Testis (tissue), 3 donors: Measurements from ENCODE around the gene ATRIP. TPM values are rescaled to one million over a fixed set of nuclear protein-coding genes. Genes with fewer than 3 reads are reported as not detected.

Experiments
- DNase-seq: peaks from one replicate; pipeline ENCODE4 v3.0.0-alpha.2; 2019
- H3K27ac ChIP-seq, 2 donors: fragments of 200-600 bp; sonication (generic); one replicate each; pipeline ENCODE4 v1.5.1; 2019
- H3K27me3 ChIP-seq: fragments of 200-600 bp; sonication (generic); one replicate; pipeline ENCODE4 v1.5.1; 2019
- H3K36me3 ChIP-seq: fragments of 200-600 bp; sonication (generic); one replicate; pipeline ENCODE4 v1.5.1; 2017; ENCODE audit warnings: low read depth; ENCODE audit errors: missing control alignments
- H3K4me1 ChIP-seq: fragments of 200-600 bp; sonication (generic); one replicate; pipeline ENCODE4 v1.5.1; 2019
- H3K4me3 ChIP-seq, 2 donors: fragments of 200-600 bp; sonication (generic); one replicate each; pipeline ENCODE4 v1.5.1; 2017 to 2019
- H3K9me3 ChIP-seq: fragments of 200-600 bp; sonication (generic); one replicate; pipeline ENCODE4 v1.5.1; 2017
- POLR2A ChIP-seq: fragments of 450-650 bp; IDR thresholded peaks from one replicate; pipeline ENCODE4 v1.6.1; 2017; ENCODE audit warnings: antibody characterized with exemption, mild to moderate bottlenecking, moderate library complexity
- WGBS, 2 donors: methylation state at CpG; one replicate each; pipeline ENCODE4 v1.1.5; 2018; 5-methylcytosine and 5-hydroxymethylcytosine counted together
- intact Hi-C: fragments of 100-400 bp; cut with DNase I; formaldehyde crosslinking; loops from one replicate; pipeline ENCODE4 v1.15.1; 2023; ENCODE audit warnings: low total_unique reads
- polyA plus RNA-seq: library from polyadenylated mRNA; stranded (reverse); fragments of 350-450 nt; fragmentation: Illumina TruSeq; extraction: RNeasy Lipid Tissue Mini Kit (QIAGEN cat#74804); gene quantifications from one replicate; pipeline ENCODE4 v1.2.3, GENCODE V29; 2014; ENCODE audit warnings: low read depth, low replicate concordance; ENCODE audit not compliant: insufficient read depth
- total RNA-seq, 2 donors: library from RNA; depleted of rRNA; stranded (reverse); fragments of >200 nt; gene quantifications; one replicate each; pipeline ENCODE4 v1.2.3, GENCODE V29; 2016
- TF ChIP-seq, protein P1 (sequence below), 3 experiments: fragments of 450-650 bp in 2 of 3; fragments of 200-600 bp in 1 of 3; sonication (generic) in 1 of 3; IDR thresholded peaks; one replicate each; pipeline ENCODE4 v1.5.1; 2016 to 2019; ENCODE audit warnings: antibody characterized with exemption in 3 of 3, mild to moderate bottlenecking in 2 of 3, moderate library complexity in 1 of 3

ATRIP gene
- total and polyA plus RNA-seq, 3 donors from 2014 or later, result 25.0 to 56.5 (median 26.3) TPM

DNA sequence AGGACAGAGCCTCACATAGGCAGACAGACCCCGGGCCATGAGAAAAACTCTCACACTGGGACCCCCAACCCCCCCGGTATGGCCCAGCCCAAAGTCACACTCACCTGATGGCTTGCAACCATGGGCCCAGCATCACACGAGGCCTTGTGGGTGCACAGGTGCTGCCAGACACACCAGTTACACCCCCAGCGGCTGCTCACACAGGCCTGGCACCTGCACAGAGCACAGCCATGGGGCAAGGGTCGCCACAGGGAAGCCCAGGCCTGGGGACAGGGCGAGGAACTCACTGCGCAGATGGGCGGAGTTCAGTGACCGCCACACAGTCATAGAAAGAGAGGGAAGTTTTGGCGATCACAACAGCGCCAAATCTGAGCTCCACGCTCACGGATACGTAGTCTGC is 26.0 kb upstream of the ATRIP start:
- intact Hi-C loops, result no loop called here
- peaks cover 10% of the 10 kb centered on the region for H3K4me1 ChIP-seq
- no peak overlapping the region for H3K27ac ChIP-seq
- no peaks in the 10 kb centered on the region for H3K27me3 ChIP-seq
- TF ChIP-seq POLR2A, result no peak
- TF ChIP-seq, protein P1, sequence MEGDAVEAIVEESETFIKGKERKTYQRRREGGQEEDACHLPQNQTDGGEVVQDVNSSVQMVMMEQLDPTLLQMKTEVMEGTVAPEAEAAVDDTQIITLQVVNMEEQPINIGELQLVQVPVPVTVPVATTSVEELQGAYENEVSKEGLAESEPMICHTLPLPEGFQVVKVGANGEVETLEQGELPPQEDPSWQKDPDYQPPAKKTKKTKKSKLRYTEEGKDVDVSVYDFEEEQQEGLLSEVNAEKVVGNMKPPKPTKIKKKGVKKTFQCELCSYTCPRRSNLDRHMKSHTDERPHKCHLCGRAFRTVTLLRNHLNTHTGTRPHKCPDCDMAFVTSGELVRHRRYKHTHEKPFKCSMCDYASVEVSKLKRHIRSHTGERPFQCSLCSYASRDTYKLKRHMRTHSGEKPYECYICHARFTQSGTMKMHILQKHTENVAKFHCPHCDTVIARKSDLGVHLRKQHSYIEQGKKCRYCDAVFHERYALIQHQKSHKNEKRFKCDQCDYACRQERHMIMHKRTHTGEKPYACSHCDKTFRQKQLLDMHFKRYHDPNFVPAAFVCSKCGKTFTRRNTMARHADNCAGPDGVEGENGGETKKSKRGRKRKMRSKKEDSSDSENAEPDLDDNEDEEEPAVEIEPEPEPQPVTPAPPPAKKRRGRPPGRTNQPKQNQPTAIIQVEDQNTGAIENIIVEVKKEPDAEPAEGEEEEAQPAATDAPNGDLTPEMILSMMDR (IDR thresholded peaks at IDR 0.05), result no peak
- no peak for DNase-seq
- no peaks in the 10 kb centered on the region for H3K36me3 ChIP-seq
- WGBS, 2 donors, result 95 to 96% methylated on average over 7 to 14 of the region's 14 CpGs
- H3K4me3 ChIP-seq, result no peak overlapping the region
- H3K9me3 ChIP-seq, result no peaks in the 10 kb centered on the region

DNA sequence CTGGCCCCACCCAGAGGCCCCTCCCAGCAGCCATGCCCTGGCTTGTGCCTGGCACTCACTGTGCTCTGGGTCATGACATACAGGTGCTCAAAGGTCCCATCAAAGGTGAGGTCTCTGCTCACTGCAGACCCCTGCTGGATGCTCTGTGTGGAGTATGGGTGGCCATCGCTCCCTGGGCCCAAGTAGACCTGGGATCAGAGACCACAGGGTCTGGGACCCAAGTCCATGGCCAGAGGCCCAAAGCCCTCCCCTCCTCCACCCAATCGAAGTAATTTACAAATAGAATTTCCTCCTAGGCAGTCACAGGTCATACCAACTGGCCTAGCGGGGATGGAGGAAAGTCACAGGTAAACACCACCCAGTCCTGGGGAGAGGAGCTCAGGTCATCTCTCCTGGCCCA is 24.3 kb upstream of the ATRIP start:
- H3K36me3 ChIP-seq, result no peaks in the 10 kb centered on the region
- no peak for DNase-seq
- TF ChIP-seq, protein P1 (IDR thresholded peaks at IDR 0.05), result no peak
- TF ChIP-seq POLR2A, result no peak
- H3K4me3 ChIP-seq, result no peak overlapping the region
- intact Hi-C loops, result no loop called here
- 87 to 100% methylated on average over 1 to 3 of the region's 3 CpGs for WGBS, 2 donors
- no peak overlapping the region for H3K27ac ChIP-seq
- H3K9me3 ChIP-seq, result no peaks in the 10 kb centered on the region
- peaks cover 27% of the 10 kb centered on the region for H3K4me1 ChIP-seq
- H3K27me3 ChIP-seq, result no peaks in the 10 kb centered on the region

DNA sequence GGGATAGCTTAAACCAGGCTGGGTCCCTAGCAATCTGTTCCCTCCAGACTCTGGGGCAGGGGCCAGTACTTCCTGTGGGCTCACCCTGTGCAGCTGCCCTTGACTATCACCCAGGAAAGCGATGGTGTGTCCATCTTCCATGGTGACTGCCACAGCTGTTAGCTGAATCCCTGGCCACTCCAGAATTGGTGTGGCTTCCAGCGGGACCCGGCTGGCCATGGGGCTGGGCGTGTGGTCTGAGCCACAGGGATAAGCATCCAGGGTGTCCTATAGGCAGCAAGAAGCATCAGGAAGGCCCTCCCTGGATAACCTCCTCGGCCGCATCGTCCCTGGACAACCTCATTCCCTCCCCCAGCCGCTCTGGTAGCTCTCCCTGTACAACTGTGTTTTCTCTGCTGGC is 23.9 kb upstream of the ATRIP start:
- Histone ChIP-seq H3K9me3 (no peaks in the 10 kb centered on the region), H3K27ac (no peak overlapping the region), H3K27me3 (no peaks in the 10 kb centered on the region), H3K4me3 (no peak overlapping the region), H3K4me1 (peaks cover 31% of the 10 kb centered on the region), H3K36me3 (no peaks in the 10 kb centered on the region)
- 75 to 92% methylated on average over 8 of the region's 8 CpGs for WGBS, 2 donors
- intact Hi-C loops, result no loop called here
- TF ChIP-seq, protein P1 (IDR thresholded peaks at IDR 0.05), result no peak
- no peak for TF ChIP-seq POLR2A
- DNase-seq, result no peak

DNA sequence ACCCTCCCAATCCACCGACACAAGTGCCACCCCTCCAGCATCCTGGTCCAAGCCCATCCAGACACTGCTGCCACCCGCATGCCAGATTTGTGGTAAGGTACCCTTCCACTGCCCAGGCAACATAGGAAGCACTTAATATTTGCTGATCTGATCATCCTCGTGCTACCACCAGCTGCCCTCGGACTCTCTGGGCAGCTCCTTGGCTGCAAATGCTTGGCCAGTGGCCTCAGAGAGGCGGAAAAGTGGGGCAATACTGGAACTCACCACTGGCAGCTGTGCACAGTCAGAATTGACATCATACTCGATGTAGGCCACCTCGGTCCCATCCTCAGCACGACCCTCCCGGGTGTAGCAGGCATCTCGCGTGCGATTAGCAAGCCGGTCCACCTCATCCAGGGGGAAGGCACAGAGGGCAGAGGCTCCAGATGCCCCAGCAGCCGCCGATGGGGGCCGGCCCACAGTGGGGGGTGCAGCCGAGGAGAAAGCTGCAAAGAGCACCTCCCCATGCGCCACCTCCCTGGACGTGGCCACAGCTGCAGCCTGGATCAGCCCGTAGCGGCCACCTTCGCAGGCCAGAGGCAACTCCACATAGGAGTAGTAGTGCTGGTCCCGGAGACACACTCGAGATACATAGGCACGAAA is 23.2 kb upstream of the ATRIP start:
- Histone ChIP-seq H3K9me3 (no peaks in the 10 kb centered on the region), H3K36me3 (no peaks in the 10 kb centered on the region), H3K27ac (no peak overlapping the region), H3K4me3 (no peak overlapping the region), H3K27me3 (no peaks in the 10 kb centered on the region), H3K4me1 (peaks cover 38% of the 10 kb centered on the region)
- no peak for TF ChIP-seq POLR2A
- TF ChIP-seq, protein P1 (IDR thresholded peaks at IDR 0.05), result no peak
- intact Hi-C loops, result no loop called here
- WGBS, 2 donors, result 95 to 98% methylated on average over 16 to 25 of the region's 25 CpGs
- DNase-seq, result no peak
